Measurements from ENCODE around the gene LIN28B.
"Not testable (repeated sequence)": the region's sequence is repeated elsewhere in the genome, so short reads cannot be mapped to it uniquely, and the experiment has no call there.

The LIN28B gene

DNA sequence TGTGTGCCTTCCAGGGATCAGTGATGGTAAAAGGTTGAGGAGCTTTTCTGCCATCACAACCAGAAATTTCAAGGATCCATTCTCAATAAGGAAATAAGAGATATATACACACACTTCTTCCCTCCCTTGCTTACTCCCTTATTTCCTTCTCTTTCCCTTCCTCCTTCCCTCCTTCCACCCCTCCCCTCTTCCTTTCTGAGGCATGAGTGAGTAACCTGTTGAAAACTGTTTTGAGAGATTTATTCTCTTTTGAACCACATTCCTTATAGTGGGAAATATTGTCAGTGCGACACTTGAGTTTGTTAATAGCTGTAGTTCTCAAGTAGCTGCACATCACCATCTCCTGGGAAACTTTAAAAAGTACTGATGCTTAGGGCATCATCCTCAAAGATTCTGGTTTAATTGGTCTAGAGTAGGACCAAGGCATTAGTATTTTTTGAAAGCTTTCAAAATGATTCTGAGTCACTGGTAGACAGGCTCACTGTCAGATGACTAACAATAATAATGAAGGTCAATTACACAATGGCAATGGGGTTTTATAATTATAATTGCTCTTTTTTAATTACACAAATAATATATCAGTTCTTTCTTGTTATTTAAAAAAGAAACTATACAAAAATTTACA, 113.0 kb downstream of the LIN28B start:
- DNase-seq, result no peak

- DNase-seq, result no peak
Observed at GRCh38 chr6:105072798-105073199, 115.9 kb downstream of the LIN28B start.

DNA sequence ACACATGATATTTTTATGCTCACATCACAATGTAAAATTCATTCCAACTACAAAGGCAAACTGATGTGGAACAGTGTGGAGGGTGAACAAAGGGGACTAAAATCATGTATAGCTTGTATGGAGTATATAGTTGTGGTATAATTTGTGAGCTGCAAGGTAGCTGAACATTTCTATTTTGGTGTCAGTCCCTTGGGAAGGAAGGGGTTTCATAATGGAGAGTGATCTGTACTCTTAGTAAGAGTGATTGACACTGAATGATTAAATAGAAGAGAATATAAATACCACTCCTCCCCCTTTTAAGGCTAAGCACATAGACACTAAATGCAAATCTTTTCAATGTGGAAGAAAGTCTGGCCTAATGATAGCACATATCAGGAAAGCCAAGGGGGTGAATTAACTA, 118.3 kb downstream of the LIN28B start:
- no peak for DNase-seq

- not testable (repeated sequence) for DNase-seq
Observed at GRCh38 chr6:105076418-105076817, 119.5 kb downstream of the LIN28B start.

DNA sequence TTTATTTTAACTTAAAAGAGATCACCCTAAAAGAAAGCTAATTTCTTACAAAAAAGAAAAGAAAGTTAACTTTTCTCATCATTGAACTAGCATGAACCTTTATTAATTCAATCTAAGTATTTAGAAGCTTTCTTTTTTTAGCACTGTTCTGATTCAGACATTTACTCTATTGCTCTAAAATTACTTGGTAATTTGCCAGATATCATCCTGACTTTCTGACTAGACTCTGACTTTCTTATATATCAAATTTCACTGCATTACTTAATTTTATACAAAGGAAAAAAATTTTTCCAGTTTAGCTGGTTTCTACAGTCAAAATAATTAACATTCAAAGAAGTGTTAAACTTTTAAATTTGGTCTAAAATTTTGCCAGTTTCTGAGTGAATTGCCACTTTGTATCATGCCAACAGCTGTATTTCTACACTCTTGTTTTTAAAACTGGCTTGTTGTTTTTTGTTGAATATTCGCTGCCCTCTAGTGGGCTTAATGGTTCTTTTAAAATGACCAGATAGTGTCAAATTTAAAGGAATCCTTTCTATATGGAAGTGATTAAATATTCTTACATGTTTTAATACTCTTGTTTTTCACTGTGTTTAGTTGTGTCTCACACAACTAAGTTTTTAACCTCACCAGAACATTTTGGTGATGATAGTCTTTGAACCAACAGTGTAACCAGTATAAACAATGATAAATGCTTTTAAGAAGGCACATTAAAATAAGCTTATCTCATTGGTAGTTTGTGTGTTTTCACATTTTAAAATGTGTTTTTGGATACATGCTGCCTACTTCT, 120.9 kb downstream of the LIN28B start:
- DNase-seq, result peak; percentile 48

GRCh38 chr6:105078386-105078708, 121.4 kb downstream of the LIN28B start:
- DNase-seq, result peak; percentile 8

DNA sequence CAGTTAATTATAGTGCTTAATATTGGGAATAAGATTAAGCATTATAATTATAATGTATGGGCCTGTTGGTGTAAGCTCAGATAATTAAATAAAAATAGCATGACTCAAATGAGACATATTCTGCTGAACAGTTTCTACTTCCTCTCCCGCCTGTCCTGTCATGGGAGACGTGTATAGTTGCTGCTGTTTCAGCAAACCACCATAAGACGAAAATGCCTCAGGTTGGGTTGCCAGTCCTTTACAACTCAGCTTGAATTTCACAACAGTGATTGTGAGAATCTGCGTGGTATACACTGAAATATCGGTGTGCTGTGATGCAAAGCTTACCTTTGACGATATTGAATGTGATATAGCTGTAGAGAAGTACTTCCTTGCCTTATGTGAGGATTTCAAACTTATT, 123.4 kb downstream of the LIN28B start:
- no peak for DNase-seq

DNA sequence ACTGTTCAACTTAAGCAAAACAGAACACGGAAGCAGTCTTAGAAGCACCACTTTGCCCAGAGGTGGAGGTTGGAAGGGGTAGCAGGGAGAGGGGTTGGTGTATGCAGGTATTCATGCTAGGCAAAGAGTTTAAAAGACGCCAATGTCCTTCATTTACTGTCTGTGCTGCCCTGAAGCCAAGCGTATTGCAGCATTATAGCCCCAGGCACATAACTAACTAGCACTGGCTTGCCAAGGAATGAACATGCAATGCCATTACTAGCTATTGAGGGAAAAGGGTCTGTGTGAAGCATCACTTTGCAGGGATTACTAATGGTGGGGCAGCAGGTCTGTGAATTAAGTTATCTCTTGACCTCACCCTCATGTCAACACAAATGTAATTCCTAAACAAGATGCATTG, 124.8 kb downstream of the LIN28B start:
- DNase-seq, result not testable (repeated sequence)

DNA sequence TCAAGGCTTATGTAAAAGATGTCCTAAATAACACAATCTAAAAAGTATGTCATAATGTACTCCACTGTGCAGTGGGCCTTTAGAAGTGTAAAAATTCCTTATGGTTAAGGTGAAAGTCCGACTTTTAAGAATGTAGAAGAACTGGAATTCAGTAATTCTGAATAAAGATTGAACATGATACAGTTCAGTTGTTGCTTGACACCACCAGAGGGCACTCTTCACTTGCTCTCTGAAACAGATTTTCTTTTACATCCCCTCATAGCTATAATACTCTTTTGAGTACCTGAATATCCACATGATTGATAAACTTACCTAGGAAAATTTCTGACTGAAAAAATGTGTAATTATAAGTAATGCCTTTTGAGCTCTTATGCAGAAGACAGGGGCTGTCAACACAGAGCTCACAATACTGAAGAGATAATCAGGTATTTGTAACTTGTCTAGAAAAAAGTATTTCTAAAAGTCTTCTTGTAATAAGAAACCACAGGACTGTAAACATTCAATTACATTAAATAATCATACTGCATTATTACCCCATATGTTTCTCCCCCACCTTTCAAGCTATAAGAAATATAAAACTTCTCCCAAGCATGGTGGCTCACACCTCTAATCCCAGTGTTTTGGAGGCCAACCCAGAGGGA, 130.8 kb downstream of the LIN28B start:
- peak; percentile 58 for DNase-seq

DNA sequence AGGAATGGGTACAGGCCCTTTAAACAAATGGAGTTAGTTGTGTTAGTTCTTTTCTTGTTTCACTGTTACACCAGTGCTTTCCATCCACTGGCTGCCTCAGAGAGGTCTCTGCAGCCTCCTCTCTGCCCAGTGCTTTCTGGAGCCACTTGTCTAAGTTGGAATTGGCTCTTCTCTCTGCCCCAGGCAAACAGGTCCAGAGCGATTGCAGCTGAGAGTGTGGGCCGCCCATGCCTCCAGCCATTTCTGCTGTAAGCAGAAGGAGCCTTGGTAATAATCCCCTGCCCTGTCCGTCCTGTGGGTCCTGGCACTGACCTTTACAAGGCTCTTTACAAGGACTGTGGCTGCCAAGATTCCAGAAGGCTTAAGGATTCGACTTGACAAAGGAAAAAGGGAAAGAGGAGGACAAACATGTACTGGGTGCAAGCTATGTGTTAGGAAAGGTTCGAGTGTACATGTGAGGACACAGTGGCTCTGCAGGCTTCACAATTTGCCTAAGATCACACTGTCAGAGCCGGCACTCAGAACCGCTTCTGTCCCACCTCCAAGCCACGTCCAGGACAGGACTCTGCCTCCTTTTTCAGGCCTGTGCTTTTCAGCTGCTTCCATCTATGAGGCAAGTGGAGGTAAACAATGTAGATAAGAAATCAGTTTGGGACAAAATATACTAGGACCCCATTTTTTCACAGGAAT, 134.4 kb downstream of the LIN28B start:
- DNase-seq, result no peak

DNA sequence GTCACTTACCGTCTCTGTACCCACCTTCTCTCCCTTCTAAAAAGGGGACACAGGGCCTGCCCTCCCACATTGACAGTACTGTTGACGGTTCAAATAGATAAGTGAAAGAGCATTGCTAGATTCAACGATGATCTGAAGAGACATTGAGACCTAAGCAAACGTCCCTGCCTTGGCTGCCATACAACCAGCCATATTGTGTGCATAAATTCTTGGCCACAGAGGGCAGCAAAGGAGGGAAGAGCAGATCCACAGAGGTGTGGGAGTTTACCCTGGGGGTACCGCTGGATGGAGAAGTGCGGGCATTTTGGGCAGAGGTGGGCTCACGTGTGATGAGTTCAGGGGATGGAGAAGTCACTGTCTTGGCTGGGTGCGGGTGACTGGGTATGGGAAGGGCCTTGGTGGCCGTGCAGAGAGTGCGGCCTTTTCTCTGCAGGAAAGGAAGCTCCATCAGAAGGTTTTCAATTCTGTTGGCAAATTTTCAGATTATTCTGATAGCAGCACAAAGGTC, 137.3 kb downstream of the LIN28B start:
- DNase-seq, result no peak

DNA sequence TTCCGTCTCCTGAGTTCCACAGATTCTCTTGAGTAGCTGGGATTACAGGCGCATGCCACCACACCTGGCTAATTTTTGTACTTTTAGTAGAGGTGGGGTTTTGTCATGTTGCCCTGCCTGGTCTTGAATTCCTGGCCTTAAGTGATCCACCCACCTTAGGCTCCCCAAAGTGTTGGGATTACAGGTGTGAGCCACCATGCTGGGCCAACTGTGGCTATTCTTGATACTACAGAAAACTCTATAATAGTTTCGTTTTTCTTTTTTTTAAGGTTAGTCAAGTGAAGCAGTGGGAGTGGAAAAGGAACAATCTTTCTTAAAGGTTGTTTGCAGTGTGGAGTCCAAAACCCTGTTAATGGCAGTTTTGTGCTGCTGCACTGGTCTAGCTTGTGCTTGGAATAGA, 138.2 kb downstream of the LIN28B start:
- DNase-seq, result no peak

- no peak for DNase-seq
Observed at GRCh38 chr6:105097288-105097687, 140.4 kb downstream of the LIN28B start.

GRCh38 chr6:105099371-105099770, 142.5 kb downstream of the LIN28B start:
- no peak for DNase-seq

DNA sequence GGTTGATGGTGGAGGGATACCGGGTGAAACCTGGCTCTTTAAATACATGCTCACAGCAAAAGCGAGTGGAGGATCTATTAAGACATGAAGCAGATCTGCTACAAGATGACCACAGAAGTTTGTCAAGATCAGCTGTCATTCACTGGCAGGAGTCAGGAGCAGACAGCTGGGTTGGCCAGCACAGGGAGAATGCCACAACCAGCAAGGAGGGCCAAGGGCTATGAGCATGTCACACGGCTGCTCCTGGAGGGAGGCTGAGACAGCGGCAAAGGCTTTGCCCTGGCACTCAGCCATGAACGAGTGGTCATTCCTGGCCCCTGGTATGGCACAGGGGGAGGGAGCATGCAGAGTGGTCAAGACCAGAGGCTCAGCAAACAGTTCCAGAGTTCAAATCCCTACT, 145.3 kb downstream of the LIN28B start:
- no peak for DNase-seq

DNA sequence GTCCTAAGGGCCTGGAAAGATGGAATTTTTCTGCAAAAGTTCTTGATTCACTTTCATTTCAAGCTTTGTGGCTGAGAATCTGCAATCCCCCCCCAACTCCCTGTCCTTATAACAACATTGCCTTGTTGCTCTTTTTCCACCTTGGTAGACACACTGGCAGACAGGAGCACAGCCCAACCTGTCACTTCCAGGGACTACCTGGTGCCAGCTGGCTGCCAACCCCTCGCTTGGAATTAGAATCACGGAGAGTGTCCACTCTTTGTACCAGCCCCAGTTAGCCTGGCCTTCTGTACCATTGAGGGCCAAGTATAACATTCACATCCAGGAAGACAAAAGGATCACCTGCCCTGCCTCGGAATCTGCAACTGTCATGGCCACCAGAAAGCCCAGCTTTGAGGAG, 148.2 kb downstream of the LIN28B start:
- no peak for DNase-seq

GRCh38 chr6:105106260-105106659, 149.4 kb downstream of the LIN28B start:
- no peak for DNase-seq

- DNase-seq, result no peak
Observed at GRCh38 chr6:105107207-105107606, 150.3 kb downstream of the LIN28B start.

DNA sequence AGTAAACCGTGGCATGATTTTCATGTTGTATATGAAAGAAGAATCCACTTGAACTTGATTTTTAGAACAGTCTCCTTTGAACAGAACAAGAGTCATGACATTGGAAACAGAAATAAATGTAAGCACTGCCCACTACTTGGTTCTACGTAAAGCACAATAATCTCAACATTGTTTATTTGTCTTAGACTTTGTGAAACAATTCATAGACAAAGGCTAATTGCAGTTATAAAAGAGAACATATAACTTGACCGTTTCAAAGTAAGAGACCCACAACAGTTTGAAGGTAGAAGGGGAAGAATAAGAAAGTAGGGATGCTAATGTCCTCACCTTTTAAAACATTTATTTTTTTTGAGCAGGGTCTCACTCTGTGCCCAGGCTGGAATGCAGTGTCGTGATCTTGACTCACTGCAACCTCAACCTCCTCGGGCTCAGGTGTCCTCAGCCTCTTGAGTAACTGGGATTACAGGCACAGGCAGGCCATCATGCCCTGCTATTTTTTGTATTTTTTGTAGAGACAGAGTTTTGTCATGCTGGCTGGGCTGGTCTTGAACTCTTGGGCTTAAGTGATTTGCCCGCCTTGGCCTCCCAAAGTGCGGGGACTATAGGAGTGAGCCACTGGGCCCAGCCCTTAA, 151.8 kb downstream of the LIN28B start:
- no peak for DNase-seq

DNA sequence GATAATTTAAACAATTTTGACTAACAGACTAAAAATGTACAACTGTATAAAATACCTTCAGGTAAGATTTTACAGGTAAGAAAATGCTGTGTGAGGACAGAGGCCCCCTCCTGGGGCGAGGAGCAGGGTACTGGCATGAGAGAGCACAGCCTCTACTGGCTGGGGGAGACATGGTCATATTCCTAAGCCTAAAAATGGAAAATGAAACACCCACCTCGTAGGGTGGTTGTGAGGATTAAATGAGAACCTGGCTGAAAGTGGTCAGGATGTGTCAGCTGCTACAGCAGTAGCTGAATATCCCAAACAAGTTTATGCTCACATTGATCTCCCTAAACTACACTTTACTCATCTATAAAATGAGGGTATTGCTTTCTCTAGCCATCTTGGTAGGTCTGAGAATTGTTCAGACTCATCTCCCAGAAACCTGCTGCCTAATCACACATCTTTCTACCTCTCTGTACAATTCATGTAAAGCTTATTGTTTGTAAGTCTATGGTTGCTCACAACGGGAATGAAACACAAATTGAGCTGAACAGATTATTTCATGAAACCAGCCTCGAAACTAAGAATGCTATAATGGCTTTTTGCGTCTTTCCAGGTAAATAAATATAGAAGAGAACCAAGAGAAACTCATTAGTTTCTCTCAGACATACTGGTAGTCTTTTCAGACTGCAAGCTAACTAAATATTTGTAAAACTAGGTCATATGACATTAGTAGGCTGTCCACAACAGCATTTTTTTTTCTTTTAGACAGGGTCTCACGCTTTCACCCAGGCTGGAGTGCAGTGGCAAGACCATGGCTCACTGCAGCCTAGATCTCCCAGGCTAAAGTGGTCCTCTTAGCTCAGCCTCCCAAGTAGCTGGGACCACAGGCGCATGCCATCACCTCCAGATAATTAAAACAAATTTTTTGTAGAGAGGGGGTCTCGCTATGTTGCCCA, 153.3 kb downstream of the LIN28B start:
- no peak for DNase-seq

GRCh38 chr6:105111105-105111504, 154.2 kb downstream of the LIN28B start:
- DNase-seq, result no peak

DNA sequence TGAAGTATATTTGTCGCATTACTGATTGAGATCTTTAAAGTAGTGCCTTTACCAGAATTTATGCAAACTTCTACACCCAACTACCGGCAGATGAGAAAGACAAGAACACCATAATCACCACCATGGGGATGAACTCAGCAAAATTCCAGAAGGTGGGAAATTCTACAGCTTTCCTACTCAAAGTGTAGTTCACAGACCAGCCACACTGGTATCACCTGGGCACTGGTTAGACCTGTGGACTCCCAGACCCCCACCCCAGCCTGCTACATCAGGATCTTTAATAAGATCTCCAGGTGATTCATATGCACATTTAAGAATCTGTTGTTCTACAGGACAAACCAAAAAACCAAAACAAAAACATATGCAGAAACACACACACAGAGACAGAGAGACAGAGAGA, 155.0 kb downstream of the LIN28B start:
- no peak for DNase-seq
